Measurements from ENCODE around the gene ISG15. TPM values are rescaled to one million over a fixed set of nuclear protein-coding genes. Genes with fewer than 3 reads are reported as not detected.

Gene ISG15
- total and polyA plus RNA-seq, 9 of the 15 experiments (the other 6 are each of a cell fraction or from before 2014, with no cell fraction given), result 0.40 to 58.3 (median 12.2) TPM

- TF ChIP-seq, protein P1, sequence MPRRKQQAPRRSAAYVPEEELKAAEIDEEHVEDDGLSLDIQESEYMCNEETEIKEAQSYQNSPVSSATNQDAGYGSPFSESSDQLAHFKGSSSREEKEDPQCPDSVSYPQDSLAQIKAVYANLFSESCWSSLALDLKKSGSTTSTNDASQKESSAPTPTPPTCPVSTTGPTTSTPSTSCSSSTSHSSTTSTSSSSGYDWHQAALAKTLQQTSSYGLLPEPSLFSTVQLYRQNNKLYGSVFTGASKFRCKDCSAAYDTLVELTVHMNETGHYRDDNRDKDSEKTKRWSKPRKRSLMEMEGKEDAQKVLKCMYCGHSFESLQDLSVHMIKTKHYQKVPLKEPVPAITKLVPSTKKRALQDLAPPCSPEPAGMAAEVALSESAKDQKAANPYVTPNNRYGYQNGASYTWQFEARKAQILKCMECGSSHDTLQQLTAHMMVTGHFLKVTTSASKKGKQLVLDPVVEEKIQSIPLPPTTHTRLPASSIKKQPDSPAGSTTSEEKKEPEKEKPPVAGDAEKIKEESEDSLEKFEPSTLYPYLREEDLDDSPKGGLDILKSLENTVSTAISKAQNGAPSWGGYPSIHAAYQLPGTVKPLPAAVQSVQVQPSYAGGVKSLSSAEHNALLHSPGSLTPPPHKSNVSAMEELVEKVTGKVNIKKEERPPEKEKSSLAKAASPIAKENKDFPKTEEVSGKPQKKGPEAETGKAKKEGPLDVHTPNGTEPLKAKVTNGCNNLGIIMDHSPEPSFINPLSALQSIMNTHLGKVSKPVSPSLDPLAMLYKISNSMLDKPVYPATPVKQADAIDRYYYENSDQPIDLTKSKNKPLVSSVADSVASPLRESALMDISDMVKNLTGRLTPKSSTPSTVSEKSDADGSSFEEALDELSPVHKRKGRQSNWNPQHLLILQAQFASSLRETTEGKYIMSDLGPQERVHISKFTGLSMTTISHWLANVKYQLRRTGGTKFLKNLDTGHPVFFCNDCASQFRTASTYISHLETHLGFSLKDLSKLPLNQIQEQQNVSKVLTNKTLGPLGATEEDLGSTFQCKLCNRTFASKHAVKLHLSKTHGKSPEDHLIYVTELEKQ (CRISPR knock-in tag; IDR thresholded peaks at IDR 0.05), result no peak
Observed at GRCh38 chr1:992362-992761, 20.9 kb upstream of the ISG15 start (continued).

- BruUV-seq (replicated peaks), result no TSS peak
- no peaks in the 10 kb centered on the region for H3K36me3 ChIP-seq (ENCODE audit: control insufficient read depth, insufficient read depth, low read length)
- no peak for DNase-seq (ENCODE audit: extremely low read depth in 1 of 4, low spot score in 3 of 4)
- no peak for TF ChIP-seq CAMTA2 (CRISPR knock-in tag; conservative IDR thresholded peaks at IDR 0.05)
- TF ChIP-seq ZBTB7A (IDR thresholded peaks at IDR 0.05; ENCODE audit: borderline replicate concordance, control insufficient read depth, low read depth, low read length), result 0 out of 2 replicates have a peak, but pooled peaks have one; percentile 20
- peaks cover 10 to 18% of the 10 kb centered on the region in 2 experiments; a peak in 4 of 5 replicates for H3K27me3 ChIP-seq (ENCODE audit: control insufficient read depth in 2 of 2, insufficient read depth in 2 of 2, low read length in 2 of 2)
- H3K4me2 ChIP-seq (ENCODE audit: insufficient read depth, low read length), result no peak overlapping the region
- no peaks in the 10 kb centered on the region for H3K9me1 ChIP-seq (ENCODE audit: control insufficient read depth, insufficient read depth, low read length)
- no peak for FAIRE-seq
- no peak overlapping the region for H3K4me3 ChIP-seq
- in situ Hi-C loops (cut with MboI) (no loop called here), intact Hi-C loops (cut with micrococcal nuclease) (no loop called here)
- 12% methylated on average over 14 of the region's 15 CpGs for WGBS (ENCODE audit: insufficient coverage, low coverage, missing lambda C conversion rate)
- H3K79me2 ChIP-seq (ENCODE audit: control insufficient read depth, insufficient read depth, low read length), result no peaks in the 10 kb centered on the region
- H3K9ac ChIP-seq (ENCODE audit: insufficient read depth in 1 of 2, low read depth in 2 of 2, low read length in 2 of 2), result no peak overlapping the region; a peak in 1 of 4 replicates
- no peak overlapping the region for H2AFZ ChIP-seq (ENCODE audit: low read depth, low read length)
- ChIA-PET CTCF (ENCODE audit: low intra/inter-chr PET ratio) (interaction anchor here (0.9 kb wide), 1 partner anchor 9 kb away, joined by 3 read pairs; no protein-coding TSS in a partner anchor), POLR2A (interaction anchor here (1.1 to 1.4 kb wide), 2 partner anchors 12 to 13 kb away, joined by 4 to 7 read pairs; partner anchors contain the start of gene PERM1)
- no peaks in the 10 kb centered on the region for H3K9me3 ChIP-seq (replicated peaks; ENCODE audit: control insufficient read depth, insufficient read depth, low read depth, low read length)
- no peak for ATAC-seq
- peaks cover 9% of the 10 kb centered on the region; the same call in 1 of the 2 replicates for H4K20me1 ChIP-seq (replicated peaks; ENCODE audit: control insufficient read depth, insufficient read depth, low read length)
- H3K4me1 ChIP-seq (replicated peaks in 1 of 2; ENCODE audit: control insufficient read depth in 2 of 2, insufficient read depth in 2 of 2, low read length in 2 of 2), result peaks cover 0 to 35% of the 10 kb centered on the region in 2 experiments; a peak in 3 of 5 replicates
- H3K27ac ChIP-seq (ENCODE audit: extremely low read depth, low read depth, low read length), result no peak overlapping the region
Observed at GRCh38 chr1:993379-993995, 19.8 kb upstream of the ISG15 start.
